Right renal cortex interstitium (tissue), 3 donors: ENCODE results near the gene DEFB128. TPM values are rescaled to one million over a fixed set of nuclear protein-coding genes. Genes with fewer than 3 reads are reported as not detected.

Source experiments
- DNase-seq, 3 donors: peaks; one replicate each; pipeline ENCODE4 v3.0.0-alpha.2; 2013; ENCODE audit warnings: low read depth in 3 of 3, low spot score in 2 of 3
- polyA plus RNA-seq, 3 donors: library from polyadenylated mRNA; unstranded; fragments of 120-200 nt; gene quantifications; one replicate each; pipeline ENCODE4 v1.2.1, GENCODE V29; 2013; ENCODE audit not compliant: insufficient read length in 3 of 3

The DEFB128 gene
- polyA plus RNA-seq, 3 donors = not detected

- peak in 1 of 3 donors; percentile 0 for DNase-seq
These were observed 32.4 kb downstream of the DEFB128 start, which contains the start of gene DEFB127 for GRCh38 chr20:157154-157553. Gene DEFB127, plus strand, starts transcription at chr20:157454. Its CDS starts 91 bp downstream, at chr20:157545.

GRCh38 chr20:152131-152530 lies 37.4 kb downstream of the DEFB128 start:
- DNase-seq = no peak

- no peak for DNase-seq
These were observed 43.6 kb downstream of the DEFB128 start for GRCh38 chr20:145877-146276.

- DNase-seq = no peak
These were observed 47.2 kb downstream of the DEFB128 start, which contains the start of gene DEFB126 for GRCh38 chr20:142290-142689. Gene DEFB126, plus strand, starts transcription at chr20:142590. Its CDS starts 39 bp downstream, at chr20:142629.

Other genes starting within 250 kb of the DEFB128 start
- gene DEFB125, start 102.0 kb downstream of the DEFB128 start, polyA plus RNA-seq = not detected
- gene DEFB126, start 47.1 kb downstream of the DEFB128 start, polyA plus RNA-seq = not detected
- not detected for gene DEFB127, start 32.3 kb downstream of the DEFB128 start, polyA plus RNA-seq
- gene DEFB129, start 37.5 kb upstream of the DEFB128 start, polyA plus RNA-seq = not detected
- not detected for gene DEFB132, start 68.0 kb upstream of the DEFB128 start, polyA plus RNA-seq
- 10 to 100 TPM; 29.4 to 37.0 (median 36.5) TPM for gene C20orf96, start 101.0 kb upstream of the DEFB128 start, polyA plus RNA-seq
- gene ZCCHC3, start 107.9 kb upstream of the DEFB128 start, polyA plus RNA-seq = 10 to 100 TPM; 49.6 to 53.7 (median 52.7) TPM
- gene SOX12, start 135.8 kb upstream of the DEFB128 start, polyA plus RNA-seq = 10 to 100 TPM; 25.7 to 29.0 (median 27.4) TPM
- 10 to 100 TPM; 45.7 to 51.3 (median 46.0) TPM for gene NRSN2, start 157.4 kb upstream of the DEFB128 start, polyA plus RNA-seq
- gene TRIB3, start 191.0 kb upstream of the DEFB128 start, polyA plus RNA-seq = 1 to 10 TPM; 3.5 to 4.3 (median 3.7) TPM
- 10 to 100 TPM; 68.3 to 74.2 (median 70.9) TPM for gene RBCK1, start 218.6 kb upstream of the DEFB128 start, polyA plus RNA-seq